WERI-Rb-1 (cell line): ENCODE results near the gene ALDOA.

Experiments used
- DNase-seq: peaks from one replicate; pipeline ENCODE4 v3.0.0-alpha.2; 2020
- H3K27ac ChIP-seq: fragments of 250-450 bp; sonication (Bioruptor Pico); 2 replicates; pipeline ENCODE4 v1.5.1; 2020; ENCODE audit warnings: mild to moderate bottlenecking, moderate library complexity
- H3K27me3 ChIP-seq: fragments of 250-450 bp; sonication (Bioruptor Pico); 2 replicates; pipeline ENCODE4 v1.5.1; 2021; ENCODE audit warnings: mild to moderate bottlenecking, low read depth, moderate library complexity; ENCODE audit not compliant: insufficient read depth, severe bottlenecking
- H3K36me3 ChIP-seq: fragments of 250-450 bp; sonication (Bioruptor Pico); 2 replicates; pipeline ENCODE4 v1.5.1; 2020; ENCODE audit warnings: mild to moderate bottlenecking, moderate library complexity
- H3K4me3 ChIP-seq: 2 replicates; pipeline ENCODE4 v1.5.1; 2011; ENCODE audit warnings: low read depth, mild to moderate bottlenecking, control low read depth, low read length
- H3K9me3 ChIP-seq: fragments of 250-450 bp; sonication (Bioruptor Pico); 2 replicates; pipeline ENCODE4 v1.5.1; 2021; ENCODE audit warnings: mild to moderate bottlenecking, moderate library complexity; ENCODE audit not compliant: severe bottlenecking
- TF ChIP-seq, protein P1 (sequence below): IDR thresholded peaks from 2 replicates; pipeline ENCODE4 v1.5.1; 2011; ENCODE audit warnings: low read depth, mild to moderate bottlenecking, control low read depth, inconsistent platforms, low read length

Gene ALDOA

DNA sequence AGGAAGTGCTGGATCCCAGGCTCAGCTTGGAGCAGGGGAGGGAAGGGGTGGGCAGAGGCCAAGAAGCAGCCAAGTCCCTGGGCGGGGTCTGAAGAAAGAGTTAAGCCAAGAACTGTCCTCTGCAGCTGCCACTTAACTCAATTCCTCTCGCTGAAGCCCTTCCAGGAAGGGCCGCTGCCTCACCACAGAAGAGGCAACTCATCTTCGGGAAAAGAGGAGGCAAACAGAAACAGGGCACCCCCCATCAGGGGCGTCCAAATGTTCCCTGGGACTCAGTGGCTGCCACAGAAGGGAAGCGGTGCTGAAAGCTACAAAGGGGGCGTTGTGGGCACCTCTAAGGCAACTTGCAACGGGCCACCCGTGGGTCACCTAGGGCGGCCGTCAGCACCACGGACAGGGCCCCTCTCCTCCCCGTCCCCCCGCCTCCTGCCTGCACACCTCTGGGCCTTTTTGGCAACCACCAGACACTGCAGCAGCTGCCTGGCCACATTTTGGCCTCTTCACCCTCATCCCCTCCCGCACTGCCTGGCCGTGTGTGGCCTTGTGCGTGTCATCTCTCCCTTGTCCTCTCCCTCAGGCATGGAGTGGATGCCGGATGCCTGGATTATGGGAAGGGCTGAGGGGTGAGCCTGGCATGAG lies 37.0 kb upstream of the ALDOA start:
- no peak for DNase-seq
- H3K27ac ChIP-seq = peak overlapping the region; percentile 93
- TF ChIP-seq, protein P1, sequence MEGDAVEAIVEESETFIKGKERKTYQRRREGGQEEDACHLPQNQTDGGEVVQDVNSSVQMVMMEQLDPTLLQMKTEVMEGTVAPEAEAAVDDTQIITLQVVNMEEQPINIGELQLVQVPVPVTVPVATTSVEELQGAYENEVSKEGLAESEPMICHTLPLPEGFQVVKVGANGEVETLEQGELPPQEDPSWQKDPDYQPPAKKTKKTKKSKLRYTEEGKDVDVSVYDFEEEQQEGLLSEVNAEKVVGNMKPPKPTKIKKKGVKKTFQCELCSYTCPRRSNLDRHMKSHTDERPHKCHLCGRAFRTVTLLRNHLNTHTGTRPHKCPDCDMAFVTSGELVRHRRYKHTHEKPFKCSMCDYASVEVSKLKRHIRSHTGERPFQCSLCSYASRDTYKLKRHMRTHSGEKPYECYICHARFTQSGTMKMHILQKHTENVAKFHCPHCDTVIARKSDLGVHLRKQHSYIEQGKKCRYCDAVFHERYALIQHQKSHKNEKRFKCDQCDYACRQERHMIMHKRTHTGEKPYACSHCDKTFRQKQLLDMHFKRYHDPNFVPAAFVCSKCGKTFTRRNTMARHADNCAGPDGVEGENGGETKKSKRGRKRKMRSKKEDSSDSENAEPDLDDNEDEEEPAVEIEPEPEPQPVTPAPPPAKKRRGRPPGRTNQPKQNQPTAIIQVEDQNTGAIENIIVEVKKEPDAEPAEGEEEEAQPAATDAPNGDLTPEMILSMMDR = no peak
- no peaks in the 10 kb centered on the region for H3K9me3 ChIP-seq
- H3K27me3 ChIP-seq = no peaks in the 10 kb centered on the region
- peaks cover 49% of the 10 kb centered on the region for H3K36me3 ChIP-seq
- peak overlapping the region; percentile 93 for H3K4me3 ChIP-seq

DNA sequence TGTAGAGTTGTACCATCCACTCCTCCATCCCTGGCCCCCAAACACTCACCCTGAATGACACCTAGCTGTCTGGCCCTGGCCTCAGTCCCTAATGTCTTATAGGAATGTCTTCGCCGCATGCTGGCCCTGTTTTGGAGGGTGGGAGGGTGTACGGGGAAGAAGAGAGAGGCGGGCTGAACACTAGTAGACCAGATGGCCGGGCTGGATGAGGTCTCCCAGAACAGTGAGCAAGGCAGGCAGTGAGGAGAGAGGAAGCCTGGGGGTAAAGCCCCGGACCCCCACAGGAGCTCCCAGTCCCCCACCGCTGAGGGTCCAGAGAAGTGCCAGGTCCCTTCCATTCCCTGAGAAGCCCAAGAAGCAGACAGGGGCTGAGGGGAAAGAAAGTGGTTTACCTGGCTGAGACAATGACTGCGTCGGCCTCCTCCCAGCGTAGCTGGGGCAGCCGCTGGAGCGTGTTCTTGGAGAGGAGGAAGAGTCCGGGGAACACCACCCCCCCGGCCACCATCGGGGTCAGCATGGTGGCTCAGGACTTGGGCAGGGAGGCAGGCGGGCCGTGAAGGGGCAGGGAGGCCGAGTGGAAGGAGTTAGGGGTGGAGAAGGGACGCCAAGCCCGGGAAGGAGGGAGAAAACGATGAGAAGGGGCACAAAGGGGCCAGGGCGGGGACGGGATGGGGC lies 35.4 kb upstream of the ALDOA start:
- H3K27me3 ChIP-seq = no peaks in the 10 kb centered on the region
- H3K9me3 ChIP-seq = no peaks in the 10 kb centered on the region
- DNase-seq = no peak
- H3K27ac ChIP-seq = peak overlapping the region; percentile 93
- peak overlapping the region; percentile 93 for H3K4me3 ChIP-seq
- H3K36me3 ChIP-seq = peaks cover 37% of the 10 kb centered on the region
- TF ChIP-seq, protein P1 = no peak

DNA sequence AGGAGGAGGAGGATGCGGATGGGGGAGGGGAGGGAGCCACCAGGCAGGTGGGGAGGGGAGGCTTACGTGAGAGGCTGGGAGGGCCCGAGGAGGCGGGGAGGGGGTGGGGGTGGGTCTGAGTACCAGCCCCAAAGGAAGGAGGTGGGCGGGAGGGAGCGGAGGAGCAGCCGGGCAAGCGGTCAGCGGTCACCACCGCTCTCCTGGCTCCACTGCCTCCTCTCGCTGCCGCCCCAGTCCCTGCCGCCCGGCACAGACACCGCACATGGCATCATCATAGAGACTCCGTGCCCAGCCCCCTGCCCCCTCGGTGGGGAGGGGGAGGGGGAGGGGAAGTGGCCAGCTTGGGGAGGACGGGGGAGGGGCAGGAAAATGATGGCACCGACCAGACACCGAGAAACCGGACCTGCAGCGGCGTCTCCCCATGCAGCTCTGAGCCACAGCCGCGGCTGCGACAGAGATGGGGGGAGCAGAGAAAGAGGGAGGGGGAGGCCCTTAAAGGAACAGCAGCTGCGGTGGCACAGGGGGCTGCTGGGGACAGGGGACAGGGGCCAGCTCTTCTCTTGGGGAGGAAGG lies 34.6 kb upstream of the ALDOA start, which contains the start of gene TLCD3B:
TLCD3B (minus strand) TSS at position 431 of the 573 bp plus-strand sequence. CDS start 744 bp downstream, outside the sequence.
- TF ChIP-seq, protein P1 = no peak
- Histone ChIP-seq H3K36me3 (peaks cover 29% of the 10 kb centered on the region), H3K9me3 (no peaks in the 10 kb centered on the region), H3K4me3 (peak within 1 kb of the TSS; percentile 93), H3K27ac (peak within 1 kb of the TSS; percentile 93), H3K27me3 (no peaks in the 10 kb centered on the region)
- peak; percentile 88 for DNase-seq

DNA sequence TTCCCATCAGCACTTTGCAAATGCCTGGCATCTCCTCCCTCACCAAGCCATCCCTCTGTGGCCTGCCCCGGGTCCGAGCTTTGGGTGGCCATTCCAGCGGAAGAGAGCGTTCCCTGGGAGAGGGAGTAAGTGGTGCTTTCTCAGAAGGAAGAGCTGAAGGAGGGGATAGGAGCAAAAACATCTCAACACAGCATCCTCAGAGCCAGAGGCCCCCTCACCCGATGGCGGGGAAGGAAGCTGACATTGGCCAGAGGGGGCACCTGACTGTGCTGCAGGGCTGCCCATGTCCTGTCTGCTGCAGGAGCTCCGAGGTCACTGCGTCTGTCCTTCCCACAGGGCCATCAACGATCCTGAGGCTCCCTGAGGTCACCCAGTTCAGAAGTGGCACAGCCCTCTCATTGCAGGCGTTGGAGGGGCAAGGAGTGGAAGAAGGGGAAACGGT lies 34.1 kb upstream of the ALDOA start:
- H3K27ac ChIP-seq = peak overlapping the region; percentile 93
- H3K4me3 ChIP-seq = peak overlapping the region; percentile 93
- no peaks in the 10 kb centered on the region for H3K9me3 ChIP-seq
- peaks cover 24% of the 10 kb centered on the region for H3K36me3 ChIP-seq
- TF ChIP-seq, protein P1 = no peak
- H3K27me3 ChIP-seq = no peaks in the 10 kb centered on the region
- DNase-seq = no peak

DNA sequence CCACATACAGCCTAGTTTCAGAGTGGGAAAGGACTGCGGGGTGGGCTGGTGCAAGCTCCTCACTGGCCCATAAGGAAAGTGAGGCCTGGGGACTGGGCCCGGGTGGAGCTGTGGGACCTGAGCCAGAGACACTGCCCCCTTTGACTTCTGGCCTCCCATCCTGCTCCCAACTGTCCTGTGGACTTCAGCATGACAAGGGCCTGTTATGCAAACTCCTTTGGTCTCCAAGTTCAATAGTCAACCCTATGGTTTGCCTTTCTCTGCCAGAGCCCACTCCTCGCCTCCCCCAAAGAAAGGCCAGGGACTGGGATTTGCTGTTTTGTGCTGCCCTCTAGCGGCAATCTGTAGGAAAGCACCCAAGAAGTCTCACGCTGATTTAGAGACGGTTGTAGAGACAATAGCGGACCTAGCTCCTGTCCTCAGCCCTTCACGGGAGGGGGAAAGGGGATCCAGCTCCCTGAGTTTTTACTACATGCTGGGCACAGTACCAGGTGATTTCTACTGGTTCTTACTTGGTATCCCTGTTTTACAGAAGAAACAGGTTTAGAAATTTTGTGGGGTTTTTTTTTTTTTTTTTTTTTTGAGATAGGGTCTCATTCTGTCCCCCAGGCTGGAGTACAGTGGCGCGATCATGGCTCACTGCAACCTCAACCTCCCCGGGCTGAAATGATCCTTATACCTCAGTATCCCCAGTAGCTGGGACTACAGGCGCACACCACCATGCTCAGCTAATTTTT lies 33.3 kb upstream of the ALDOA start:
- peak; percentile 87 for DNase-seq
- Histone ChIP-seq H3K4me3 (no peak overlapping the region), H3K27ac (peak overlapping the region; percentile 93), H3K9me3 (no peaks in the 10 kb centered on the region), H3K27me3 (no peaks in the 10 kb centered on the region), H3K36me3 (peaks cover 16% of the 10 kb centered on the region)
- TF ChIP-seq, protein P1 = peak; percentile 81
